CD8-positive, alpha-beta memory T cell (primary cell): ENCODE measurements around the gene TOR1A. TPM values are rescaled to one million over a fixed set of nuclear protein-coding genes. Genes with fewer than 3 reads are reported as not detected.

Experiments
- CTCF ChIA-PET: fragments of 350-600 bp; sonication (Branson Sonifier 250); formaldehyde crosslinking; loops from one replicate; lab custom pipeline; 2021; ENCODE audit warnings: antibody characterized with exemption; lab: Charles Lee
- POLR2A ChIA-PET: fragments of 350-600 bp; sonication (Branson Sonifier 250); formaldehyde crosslinking; loops from one replicate; lab custom pipeline; 2021; ENCODE audit warnings: antibody characterized with exemption; lab: Charles Lee
- DNase-seq, 5 donors: peaks; one replicate each; pipeline versions ENCODE4 v3.0.0 to v3.0.0-alpha.2; 2020 to 2022; ENCODE audit warnings: mixed read lengths in 1 of 5
- H3K27ac ChIP-seq: one replicate; pipeline ENCODE4 v1.7.0; 2013; ENCODE audit warnings: low read depth, mild to moderate bottlenecking, low read length, moderate library complexity
- H3K27me3 ChIP-seq: 2 replicates; pipeline ENCODE4 v1.7.0; 2013; ENCODE audit warnings: low read length, mild to moderate bottlenecking; ENCODE audit not compliant: insufficient read depth, poor library complexity, severe bottlenecking
- H3K36me3 ChIP-seq: 2 replicates; pipeline ENCODE4 v1.7.0; 2013; ENCODE audit warnings: mild to moderate bottlenecking, low read length, moderate library complexity; ENCODE audit not compliant: insufficient read depth
- H3K4me1 ChIP-seq: 2 replicates; pipeline ENCODE4 v1.7.0; 2013; ENCODE audit warnings: mild to moderate bottlenecking, low read length, moderate library complexity; ENCODE audit not compliant: insufficient read depth
- H3K4me3 ChIP-seq: 2 replicates; pipeline ENCODE4 v1.7.0; 2013; ENCODE audit warnings: mild to moderate bottlenecking, low read length
- H3K9me3 ChIP-seq: 2 replicates; pipeline ENCODE4 v1.7.0; 2013; ENCODE audit warnings: mild to moderate bottlenecking, low read length
- H3K27ac Mint-ChIP-seq, 8 donors: one replicate each; pipeline ENCODE4 v1.8.0; 2020 to 2021; ENCODE audit warnings: mixed read lengths in 8 of 8, mild to moderate bottlenecking in 6 of 8, inconsistent platforms in 3 of 8, moderate library complexity in 3 of 8
- H3K27me3 Mint-ChIP-seq, 2 donors: one replicate each; pipeline ENCODE4 v1.8.0; 2020 to 2021; ENCODE audit warnings: mixed read lengths in 2 of 2, mild to moderate bottlenecking in 1 of 2, moderate library complexity in 1 of 2
- H3K36me3 Mint-ChIP-seq, 3 donors: one replicate each; pipeline ENCODE4 v1.8.0; 2020 to 2021; ENCODE audit warnings: mixed read lengths in 3 of 3, inconsistent platforms in 1 of 3, mild to moderate bottlenecking in 1 of 3
- H3K4me1 Mint-ChIP-seq, 3 donors: one replicate each; pipeline ENCODE4 v1.8.0; 2020 to 2021; ENCODE audit warnings: mixed read lengths in 3 of 3, inconsistent platforms in 1 of 3, mild to moderate bottlenecking in 1 of 3
- H3K4me3 Mint-ChIP-seq, 7 donors: one replicate each; pipeline ENCODE4 v1.8.0; 2020 to 2021; ENCODE audit warnings: mixed read lengths in 7 of 7, mild to moderate bottlenecking in 6 of 7, moderate library complexity in 4 of 7, inconsistent platforms in 2 of 7
- H3K9me3 Mint-ChIP-seq, 5 donors: one replicate each; pipeline ENCODE4 v1.8.0; 2020 to 2022; ENCODE audit warnings: mixed read lengths in 5 of 5, mild to moderate bottlenecking in 3 of 5, moderate library complexity in 2 of 5, inconsistent platforms in 1 of 5
- polyA plus RNA-seq: library from polyadenylated mRNA; unstranded; fragments of 300-500 nt; fragmentation: Illumina TruSeq; gene quantifications from one replicate; pipeline ENCODE4 v1.2.3, GENCODE V29; 2021
- total RNA-seq, 2 experiments: library from RNA; stranded (reverse); gene quantifications; one replicate each; pipeline ENCODE4 v1.2.3, GENCODE V29; 2021

The TOR1A gene
- total and polyA plus RNA-seq, 3 experiments from 2014 or later, result 53.8 to 73.8 (median 53.9) TPM

GRCh38 chr9:129815278-129815677 is 8.7 kb downstream of the TOR1A start:
- Mint-ChIP-seq H3K36me3 (peaks cover 6 to 85% (median 11%) of the 10 kb centered on the region in 3 donors), H3K4me3 (peak overlapping the region in 1 of 7 donors; percentile 42), H3K4me1 (peaks cover 15 to 39% (median 24%) of the 10 kb centered on the region in 3 donors), H3K9me3 (no peaks in the 10 kb centered on the region), H3K27me3 (no peaks in the 10 kb centered on the region), H3K27ac (peak overlapping the region in 3 of 8 donors; percentile 11 to 68 (median 35))
- H3K4me1 ChIP-seq, result no peaks in the 10 kb centered on the region
- ChIA-PET POLR2A (no interaction called here), CTCF (no interaction called here)
- no peaks in the 10 kb centered on the region for H3K27me3 ChIP-seq
- no peaks in the 10 kb centered on the region for H3K9me3 ChIP-seq
- no peak for DNase-seq
- no peak overlapping the region for H3K27ac ChIP-seq
- H3K36me3 ChIP-seq, result peaks cover 32% of the 10 kb centered on the region
- H3K4me3 ChIP-seq, result no peak overlapping the region

- H3K4me1 ChIP-seq, result no peaks in the 10 kb centered on the region
- no peak overlapping the region for H3K27ac ChIP-seq
- ChIA-PET POLR2A (no interaction called here), CTCF (no interaction called here)
- H3K9me3 Mint-ChIP-seq, result no peaks in the 10 kb centered on the region
- no peaks in the 10 kb centered on the region for H3K9me3 ChIP-seq
- no peak overlapping the region for H3K4me3 ChIP-seq
- DNase-seq, result peak in 1 of 5 donors; percentile 29
- peaks cover 39% of the 10 kb centered on the region for H3K36me3 ChIP-seq
- H3K4me1 Mint-ChIP-seq, result peaks cover 15 to 42% (median 29%) of the 10 kb centered on the region in 3 donors
- H3K36me3 Mint-ChIP-seq, result peaks cover 6 to 87% (median 11%) of the 10 kb centered on the region in 3 donors
- no peaks in the 10 kb centered on the region for H3K27me3 Mint-ChIP-seq
- H3K27ac Mint-ChIP-seq, result peak overlapping the region in 1 of 8 donors; percentile 7
- peak overlapping the region in 1 of 7 donors; percentile 42 for H3K4me3 Mint-ChIP-seq
- no peaks in the 10 kb centered on the region for H3K27me3 ChIP-seq
Measured at GRCh38 chr9:129814432-129815223, 9.3 kb downstream of the TOR1A start.

- no peaks in the 10 kb centered on the region for H3K27me3 ChIP-seq
- Mint-ChIP-seq H3K9me3 (no peaks in the 10 kb centered on the region), H3K4me1 (peaks cover 15 to 45% (median 34%) of the 10 kb centered on the region in 3 donors), H3K36me3 (peaks cover 6 to 91% (median 13%) of the 10 kb centered on the region in 3 donors), H3K27me3 (no peaks in the 10 kb centered on the region), H3K4me3 (no peak overlapping the region), H3K27ac (peak overlapping the region in 1 of 8 donors; percentile 48)
- peaks cover 42% of the 10 kb centered on the region for H3K36me3 ChIP-seq
- H3K9me3 ChIP-seq, result no peaks in the 10 kb centered on the region
- no peak overlapping the region for H3K4me3 ChIP-seq
- peak in 1 of 5 donors; percentile 25 for DNase-seq
- CTCF ChIA-PET, result no interaction called here
- POLR2A ChIA-PET, result no interaction called here
- H3K4me1 ChIP-seq, result no peaks in the 10 kb centered on the region
- H3K27ac ChIP-seq, result no peak overlapping the region
Measured at GRCh38 chr9:129813661-129814060, 10.3 kb downstream of the TOR1A start.

GRCh38 chr9:129812385-129812784 is 11.6 kb downstream of the TOR1A start:
- DNase-seq, result no peak
- Histone ChIP-seq H3K36me3 (peaks cover 36% of the 10 kb centered on the region), H3K4me3 (no peak overlapping the region), H3K27me3 (no peaks in the 10 kb centered on the region), H3K4me1 (no peaks in the 10 kb centered on the region), H3K9me3 (no peaks in the 10 kb centered on the region), H3K27ac (no peak overlapping the region)
- no peak overlapping the region for H3K4me3 Mint-ChIP-seq
- peak overlapping the region in 3 of 8 donors; percentile 0 to 57 (median 52) for H3K27ac Mint-ChIP-seq
- CTCF ChIA-PET, result no interaction called here
- H3K27me3 Mint-ChIP-seq, result no peaks in the 10 kb centered on the region
- H3K36me3 Mint-ChIP-seq, result peaks cover 6 to 90% (median 9%) of the 10 kb centered on the region in 3 donors
- H3K4me1 Mint-ChIP-seq, result peaks cover 15 to 42% (median 34%) of the 10 kb centered on the region in 3 donors
- H3K9me3 Mint-ChIP-seq, result no peaks in the 10 kb centered on the region
- POLR2A ChIA-PET, result interaction anchor here (0.9 kb wide), 1 partner anchor 11 kb away, joined by 4 read pairs; no protein-coding TSS in a partner anchor

GRCh38 chr9:129811967-129812363 is 12.0 kb downstream of the TOR1A start:
- Mint-ChIP-seq H3K27me3 (no peaks in the 10 kb centered on the region), H3K4me1 (peaks cover 17 to 46% (median 36%) of the 10 kb centered on the region in 3 donors), H3K4me3 (no peak overlapping the region), H3K9me3 (no peaks in the 10 kb centered on the region), H3K27ac (peak overlapping the region in 7 of 8 donors; percentile 0 to 66 (median 52)), H3K36me3 (peaks cover 8 to 90% (median 11%) of the 10 kb centered on the region in 3 donors)
- no peaks in the 10 kb centered on the region for H3K27me3 ChIP-seq
- DNase-seq, result no peak
- no peak overlapping the region for H3K27ac ChIP-seq
- peaks cover 40% of the 10 kb centered on the region for H3K36me3 ChIP-seq
- no peaks in the 10 kb centered on the region for H3K4me1 ChIP-seq
- H3K9me3 ChIP-seq, result no peaks in the 10 kb centered on the region
- CTCF ChIA-PET, result no interaction called here
- POLR2A ChIA-PET, result interaction anchor here (0.9 kb wide), 1 partner anchor 11 kb away, joined by 4 read pairs; no protein-coding TSS in a partner anchor
- H3K4me3 ChIP-seq, result no peak overlapping the region

- peak overlapping the region in 1 of 8 donors; percentile 29 for H3K27ac Mint-ChIP-seq
- Histone ChIP-seq H3K9me3 (no peaks in the 10 kb centered on the region), H3K4me1 (peaks cover under 1% of the 10 kb centered on the region), H3K27ac (no peak overlapping the region), H3K27me3 (no peaks in the 10 kb centered on the region), H3K36me3 (peaks cover 30% of the 10 kb centered on the region), H3K4me3 (no peak overlapping the region)
- H3K36me3 Mint-ChIP-seq, result peaks cover 9 to 90% (median 12%) of the 10 kb centered on the region in 3 donors
- H3K9me3 Mint-ChIP-seq, result no peaks in the 10 kb centered on the region
- ChIA-PET POLR2A (interaction anchor here (0.7 kb wide), 1 partner anchor 58 kb away, joined by 5 read pairs; no protein-coding TSS in a partner anchor), CTCF (interaction anchor here (1.2 to 1.6 kb wide), 2 partner anchors 72 to 672 kb away, joined by 3 to 4 read pairs; no protein-coding TSS in a partner anchor)
- no peaks in the 10 kb centered on the region for H3K27me3 Mint-ChIP-seq
- peaks cover 17 to 48% (median 36%) of the 10 kb centered on the region in 3 donors for H3K4me1 Mint-ChIP-seq
- no peak for DNase-seq
- H3K4me3 Mint-ChIP-seq, result peak overlapping the region in 1 of 7 donors; percentile 21
Measured at GRCh38 chr9:129810788-129811187, 13.1 kb downstream of the TOR1A start.

GRCh38 chr9:129810116-129810515 is 13.8 kb downstream of the TOR1A start:
- peaks cover 30% of the 10 kb centered on the region for H3K36me3 ChIP-seq
- H3K36me3 Mint-ChIP-seq, result peaks cover 9 to 86% (median 12%) of the 10 kb centered on the region in 3 donors
- no peaks in the 10 kb centered on the region for H3K9me3 ChIP-seq
- POLR2A ChIA-PET, result interaction anchor here (0.5 kb wide), 1 partner anchor 786 kb away, joined by 3 read pairs; no protein-coding TSS in a partner anchor
- no peak overlapping the region for H3K27ac ChIP-seq
- H3K4me1 Mint-ChIP-seq, result peaks cover 19 to 52% (median 40%) of the 10 kb centered on the region in 3 donors
- DNase-seq, result no peak
- no peaks in the 10 kb centered on the region for H3K27me3 Mint-ChIP-seq
- H3K4me3 Mint-ChIP-seq, result peak overlapping the region in 1 of 7 donors; percentile 21
- H3K27ac Mint-ChIP-seq, result peak overlapping the region in 1 of 8 donors; percentile 4
- no peaks in the 10 kb centered on the region for H3K27me3 ChIP-seq
- H3K4me1 ChIP-seq, result peaks cover 6% of the 10 kb centered on the region
- CTCF ChIA-PET, result interaction anchor here (1.2 to 1.6 kb wide), 2 partner anchors 72 to 671 kb away, joined by 3 to 4 read pairs; no protein-coding TSS in a partner anchor
- no peaks in the 10 kb centered on the region for H3K9me3 Mint-ChIP-seq
- H3K4me3 ChIP-seq, result no peak overlapping the region

GRCh38 chr9:129809346-129809745 is 14.6 kb downstream of the TOR1A start:
- Histone ChIP-seq H3K27ac (no peak overlapping the region), H3K9me3 (no peaks in the 10 kb centered on the region), H3K36me3 (peaks cover 30% of the 10 kb centered on the region), H3K4me1 (peaks cover 8% of the 10 kb centered on the region), H3K4me3 (no peak overlapping the region), H3K27me3 (no peaks in the 10 kb centered on the region)
- H3K27me3 Mint-ChIP-seq, result no peaks in the 10 kb centered on the region
- peaks cover 9 to 79% (median 12%) of the 10 kb centered on the region in 3 donors for H3K36me3 Mint-ChIP-seq
- peak overlapping the region in 1 of 8 donors; percentile 38 for H3K27ac Mint-ChIP-seq
- POLR2A ChIA-PET, result no interaction called here
- H3K4me1 Mint-ChIP-seq, result peaks cover 21 to 53% (median 42%) of the 10 kb centered on the region in 3 donors
- peak in 1 of 5 donors; percentile 6 for DNase-seq
- no peaks in the 10 kb centered on the region for H3K9me3 Mint-ChIP-seq
- no peak overlapping the region for H3K4me3 Mint-ChIP-seq
- CTCF ChIA-PET, result no interaction called here
